Measurements from ENCODE around the gene NACA2.

Gene NACA2

DNA sequence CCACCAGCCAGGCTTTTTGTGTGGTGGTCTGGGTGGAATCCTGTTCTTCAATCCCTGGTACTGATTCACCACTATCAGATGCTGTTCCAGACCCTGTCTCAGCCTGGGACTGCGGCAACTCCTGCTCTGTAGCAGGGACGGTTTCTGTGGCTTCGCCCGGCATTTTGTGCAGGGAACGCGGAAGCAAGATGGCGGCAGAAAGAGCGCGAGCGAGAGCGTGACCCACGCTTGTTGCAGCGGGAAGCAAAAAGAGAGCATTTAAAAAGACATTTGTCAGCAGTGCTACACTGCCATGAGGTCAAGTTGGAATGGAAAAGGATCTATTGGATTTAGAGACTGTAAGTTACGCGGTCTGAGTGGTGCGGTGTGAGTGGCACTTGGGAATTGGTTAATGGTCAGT is at the start of gene NACA2:
Gene NACA2, minus strand, starts transcription at position 202 of the 400 bp plus-strand sequence. Its CDS starts 39 bp downstream, at position 163.
- Histone ChIP-seq H3K9me3 (no peaks in the 10 kb centered on the region), H3K27ac (no peak within 1 kb of the TSS), H3K27me3 (peaks cover 0 to 16% of the 10 kb centered on the region in 2 donors), H3K4me3 (no peak within 1 kb of the TSS), H3K36me3 (no peaks in the 10 kb centered on the region), H3K4me1 (no peaks in the 10 kb centered on the region)
- no peak for TF ChIP-seq CTCF (IDR thresholded peaks at IDR 0.05)
- intact Hi-C loops (cut with DNase I; ENCODE audit: low total_unique reads), result no loop called here
- DNase-seq, result no peak

GRCh38 chr17:61639818-61640217 is 48.8 kb upstream of the NACA2 start:
- intact Hi-C loops (cut with DNase I; ENCODE audit: low total_unique reads), result no loop called here
- Histone ChIP-seq H3K4me1 (no peaks in the 10 kb centered on the region), H3K27me3 (no peaks in the 10 kb centered on the region), H3K36me3 (no peaks in the 10 kb centered on the region), H3K4me3 (no peak overlapping the region), H3K9me3 (peaks cover 0 to 6% (median 4%) of the 10 kb centered on the region in 3 donors), H3K27ac (no peak overlapping the region)
- no peak for DNase-seq
- no peak for TF ChIP-seq CTCF (IDR thresholded peaks at IDR 0.05)

- intact Hi-C loops (cut with DNase I; ENCODE audit: low total_unique reads), result no loop called here
- no peak overlapping the region for H3K4me3 ChIP-seq
- H3K27ac ChIP-seq, result no peak overlapping the region
- peaks cover 0 to 6% (median 4%) of the 10 kb centered on the region in 3 donors for H3K9me3 ChIP-seq
- H3K4me1 ChIP-seq, result no peaks in the 10 kb centered on the region
- no peaks in the 10 kb centered on the region for H3K27me3 ChIP-seq
- TF ChIP-seq CTCF (IDR thresholded peaks at IDR 0.05), result no peak
- no peaks in the 10 kb centered on the region for H3K36me3 ChIP-seq
- no peak for DNase-seq
Observed at GRCh38 chr17:61638087-61638486, 47.1 kb upstream of the NACA2 start.

- intact Hi-C loops (cut with DNase I; ENCODE audit: low total_unique reads), result no loop called here
- H3K27ac ChIP-seq, result no peak overlapping the region
- no peak for DNase-seq
- H3K9me3 ChIP-seq, result peaks cover 0 to 6% (median 4%) of the 10 kb centered on the region in 3 donors
- TF ChIP-seq CTCF (IDR thresholded peaks at IDR 0.05), result no peak
- no peaks in the 10 kb centered on the region for H3K27me3 ChIP-seq
- no peaks in the 10 kb centered on the region for H3K4me1 ChIP-seq
- H3K4me3 ChIP-seq, result no peak overlapping the region
- no peaks in the 10 kb centered on the region for H3K36me3 ChIP-seq
Observed at GRCh38 chr17:61635913-61636432, 45.0 kb upstream of the NACA2 start.

GRCh38 chr17:61634942-61635538 is 44.0 kb upstream of the NACA2 start:
- intact Hi-C loops (cut with DNase I; ENCODE audit: low total_unique reads), result no loop called here

More at GRCh38 chr17:61634942-61635538, 44.0 kb upstream of the NACA2 start:
- Histone ChIP-seq H3K9me3 (peaks cover 0 to 6% (median 4%) of the 10 kb centered on the region in 3 donors), H3K36me3 (no peaks in the 10 kb centered on the region), H3K4me3 (no peak overlapping the region), H3K27me3 (no peaks in the 10 kb centered on the region), H3K27ac (no peak overlapping the region), H3K4me1 (no peaks in the 10 kb centered on the region)
- no peak for DNase-seq
- no peak for TF ChIP-seq CTCF (IDR thresholded peaks at IDR 0.05)

All from tibial artery (tissue), 4 donors.